ENCODE measurements around the gene LAYN. TPM values are rescaled to one million over a fixed set of nuclear protein-coding genes. Genes with fewer than 3 reads are reported as not detected.

LAYN gene
- total RNA-seq, 1 donor from 2014 or later: 34.7 TPM

- H3K4me3 ChIP-seq (ENCODE audit: low read depth, low read length): no peak overlapping the region
- no peak for TF ChIP-seq CTCF (conservative IDR thresholded peaks at IDR 0.05; ENCODE audit: low read depth, low read length)
- DNase-seq (ENCODE audit: low read depth): no peak
Measured at GRCh38 chr11:111538407-111539114, 2.0 kb upstream of the LAYN start.

- H3K4me3 ChIP-seq (ENCODE audit: low read depth, low read length): peak overlapping the region; percentile 40
- TF ChIP-seq CTCF (conservative IDR thresholded peaks at IDR 0.05; ENCODE audit: low read depth, low read length): no peak
- no peak for DNase-seq (ENCODE audit: low read depth)
Measured at GRCh38 chr11:111539426-111540113, 950 bp upstream of the LAYN start.

GRCh38 chr11:111540937-111541253 lies 375 bp downstream of the LAYN start:
- no peak for TF ChIP-seq CTCF (conservative IDR thresholded peaks at IDR 0.05; ENCODE audit: low read depth, low read length)
- H3K4me3 ChIP-seq (ENCODE audit: low read depth, low read length): peak overlapping the region; percentile 40
- no peak for DNase-seq (ENCODE audit: low read depth)

GRCh38 chr11:111541254-111542061 lies 938 bp downstream of the LAYN start:
- no peak for TF ChIP-seq CTCF (conservative IDR thresholded peaks at IDR 0.05; ENCODE audit: low read depth, low read length)
- H3K4me3 ChIP-seq (ENCODE audit: low read depth, low read length): peak overlapping the region; percentile 40

GRCh38 chr11:111542606-111543275 lies 2.2 kb downstream of the LAYN start:
- TF ChIP-seq CTCF (conservative IDR thresholded peaks at IDR 0.05; ENCODE audit: low read depth, low read length): no peak
- no peak overlapping the region for H3K4me3 ChIP-seq (ENCODE audit: low read depth, low read length)

More at GRCh38 chr11:111541254-111542061, 938 bp downstream of the LAYN start:
- DNase-seq (ENCODE audit: low read depth): no peak

GRCh38 chr11:111548525-111548924 lies 8.0 kb downstream of the LAYN start:
- no peak for DNase-seq (ENCODE audit: low read depth)
- H3K4me3 ChIP-seq (ENCODE audit: low read depth, low read length): no peak overlapping the region
- no peak for TF ChIP-seq CTCF (conservative IDR thresholded peaks at IDR 0.05; ENCODE audit: low read depth, low read length)

More at GRCh38 chr11:111542606-111543275, 2.2 kb downstream of the LAYN start:
- no peak for DNase-seq (ENCODE audit: low read depth)

All from epithelial cell of proximal tubule (primary cell).